Activated naive CD4-positive, alpha-beta T cell treated with anti-CD3 and anti-CD28 coated beads, Interleukin-2, amount 50 U/mL, for 24 hours (primary cell): ENCODE measurements around the gene GOLT1A.
"Not testable (repeated sequence)": the region's sequence is repeated elsewhere in the genome, so short reads cannot be mapped to it uniquely, and the experiment has no call there.

Source experiments
- H3K27ac Mint-ChIP-seq: one replicate; pipeline ENCODE4 v1.8.0; 2021; ENCODE audit warnings: mild to moderate bottlenecking, mixed read lengths
- H3K27me3 Mint-ChIP-seq: one replicate; pipeline ENCODE4 v1.8.0; 2021; ENCODE audit warnings: mixed read lengths
- H3K36me3 Mint-ChIP-seq: one replicate; pipeline ENCODE4 v1.8.0; 2021; ENCODE audit warnings: mixed read lengths
- H3K4me1 Mint-ChIP-seq: one replicate; pipeline ENCODE4 v1.8.0; 2021; ENCODE audit warnings: mixed read lengths
- H3K4me3 Mint-ChIP-seq: one replicate; pipeline ENCODE4 v1.8.0; 2021; ENCODE audit warnings: mild to moderate bottlenecking, mixed read lengths
- H3K9me3 Mint-ChIP-seq: one replicate; pipeline ENCODE4 v1.8.0; 2021; ENCODE audit warnings: mixed read lengths

GOLT1A gene

DNA sequence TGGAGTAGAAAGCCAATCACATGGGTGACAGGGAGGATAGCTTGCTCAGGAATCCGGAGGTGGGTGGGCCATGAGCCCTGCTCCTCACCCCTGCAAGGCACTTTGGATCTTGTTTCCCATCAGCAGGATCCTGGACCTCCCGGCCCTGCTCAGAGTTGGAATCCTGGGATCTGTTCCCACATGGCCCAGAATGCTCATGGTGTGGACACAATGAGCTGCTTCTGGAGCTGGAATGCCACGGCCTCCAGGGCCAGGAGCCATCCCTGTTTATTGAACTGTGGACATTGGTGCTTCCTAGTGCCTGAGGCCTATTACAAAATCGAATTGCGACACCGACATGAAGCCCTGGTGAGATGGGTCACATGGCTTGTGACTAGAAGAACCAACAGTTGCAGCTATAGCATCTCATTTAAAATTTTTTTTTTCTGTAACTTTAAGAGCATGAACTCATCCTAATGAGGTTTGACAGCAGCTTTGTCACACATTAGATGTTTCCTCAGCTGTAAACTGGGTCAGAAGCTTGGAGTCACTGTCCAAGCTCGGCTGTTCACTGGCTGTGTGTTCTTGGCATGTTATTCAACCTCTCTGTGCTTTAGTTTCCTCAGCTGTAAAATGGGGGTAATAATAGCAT, 40.4 kb upstream of the GOLT1A start:
- no peak overlapping the region for H3K27ac Mint-ChIP-seq
- no peaks in the 10 kb centered on the region for H3K27me3 Mint-ChIP-seq
- H3K4me1 Mint-ChIP-seq = no peaks in the 10 kb centered on the region
- no peaks in the 10 kb centered on the region for H3K36me3 Mint-ChIP-seq
- no peak overlapping the region for H3K4me3 Mint-ChIP-seq
- no peaks in the 10 kb centered on the region for H3K9me3 Mint-ChIP-seq

DNA sequence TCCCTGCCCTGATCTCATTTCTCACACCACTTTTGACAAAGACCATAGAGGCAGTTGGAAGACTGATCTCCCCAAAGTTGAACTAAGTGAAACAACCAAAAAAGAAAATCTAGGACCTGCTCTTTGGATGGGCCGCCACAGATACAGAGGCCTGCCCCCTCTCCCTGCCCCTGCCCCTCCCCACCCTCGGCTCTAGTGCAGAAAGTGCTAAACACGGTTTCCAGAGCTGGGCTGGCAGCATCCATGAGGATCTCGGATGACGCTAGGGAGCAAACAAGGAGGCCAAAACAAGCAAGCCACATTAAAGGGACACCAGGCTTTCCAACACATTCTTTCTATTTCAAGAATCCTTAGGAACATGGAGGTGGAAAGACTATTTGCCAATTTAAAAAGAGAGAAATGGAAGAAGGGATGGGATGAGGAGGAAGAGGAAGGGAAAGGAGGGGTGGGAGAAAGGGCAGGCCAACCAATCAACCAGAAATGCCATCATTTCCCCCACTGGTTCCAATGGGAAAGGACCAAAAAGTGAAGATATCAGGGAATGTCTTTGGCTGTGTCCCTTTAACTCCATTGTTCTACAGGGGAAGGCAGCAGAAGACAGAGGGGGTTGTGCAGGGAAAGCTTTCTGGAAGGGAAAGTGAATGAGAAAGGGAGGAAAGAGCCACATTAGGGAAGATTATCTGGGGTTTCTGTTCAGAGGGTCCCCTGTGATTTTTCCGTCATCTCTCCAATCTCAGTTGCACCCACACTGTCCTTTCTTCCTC, 38.3 kb upstream of the GOLT1A start:
- H3K4me3 Mint-ChIP-seq = no peak overlapping the region
- no peaks in the 10 kb centered on the region for H3K27me3 Mint-ChIP-seq

DNA sequence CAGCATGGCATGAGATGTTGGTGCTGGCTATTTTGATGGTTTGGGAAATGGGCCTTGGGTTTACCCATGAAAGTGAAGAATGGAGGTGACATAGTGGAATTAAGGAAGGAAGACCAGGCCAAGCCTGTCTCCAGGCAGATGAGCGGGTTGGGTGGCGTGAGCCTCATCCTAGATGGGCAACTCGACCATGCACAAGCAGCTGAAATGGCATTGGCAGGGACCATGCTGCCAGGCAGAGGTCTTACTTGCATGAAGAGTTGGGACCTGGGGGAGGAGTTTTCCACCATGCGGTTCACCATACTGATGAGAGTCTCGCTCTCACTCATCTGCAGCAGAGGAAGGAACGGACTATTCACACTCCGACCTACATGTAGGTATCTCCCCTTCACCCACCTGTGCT, 37.5 kb upstream of the GOLT1A start:
- Mint-ChIP-seq H3K27me3 (no peaks in the 10 kb centered on the region), H3K4me3 (no peak overlapping the region), H3K4me1 (no peaks in the 10 kb centered on the region), H3K9me3 (no peaks in the 10 kb centered on the region), H3K27ac (no peak overlapping the region), H3K36me3 (no peaks in the 10 kb centered on the region)

More for the DNA sequence above, 38.3 kb upstream of the GOLT1A start:
- no peak overlapping the region for H3K27ac Mint-ChIP-seq
- H3K4me1 Mint-ChIP-seq = no peaks in the 10 kb centered on the region
- no peaks in the 10 kb centered on the region for H3K9me3 Mint-ChIP-seq
- no peaks in the 10 kb centered on the region for H3K36me3 Mint-ChIP-seq

DNA sequence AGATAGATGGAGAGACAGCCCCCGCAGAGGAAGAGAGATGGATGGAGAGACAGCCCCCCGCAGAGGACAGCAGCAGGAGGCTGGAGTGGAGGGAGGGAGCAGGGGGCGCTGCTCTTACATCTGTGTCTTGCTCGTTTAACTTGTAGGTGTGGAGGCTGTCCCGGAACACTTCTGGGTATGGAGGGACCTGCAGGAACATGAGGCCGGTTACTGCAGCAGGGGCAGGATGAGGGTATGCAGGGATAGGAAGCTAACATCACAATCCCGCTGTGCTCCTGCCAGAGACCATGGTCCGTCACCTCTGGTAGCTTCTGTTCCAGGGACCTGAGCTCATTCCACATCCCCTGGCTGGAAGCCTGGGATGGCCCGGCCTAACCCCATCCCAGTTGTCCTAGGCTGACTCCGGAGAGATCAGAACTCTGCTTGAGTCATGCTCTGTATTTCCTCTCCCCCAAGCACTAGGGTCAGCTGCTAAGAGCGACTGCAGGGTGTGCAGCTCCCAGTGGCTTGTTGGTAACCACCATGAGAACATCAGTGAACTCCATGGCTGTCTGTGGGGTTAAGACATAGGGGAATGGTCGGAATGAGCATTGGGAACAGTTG, 36.7 kb upstream of the GOLT1A start:
- H3K4me3 Mint-ChIP-seq = no peak overlapping the region
- H3K27ac Mint-ChIP-seq = no peak overlapping the region
- no peaks in the 10 kb centered on the region for H3K36me3 Mint-ChIP-seq
- H3K9me3 Mint-ChIP-seq = no peaks in the 10 kb centered on the region
- H3K4me1 Mint-ChIP-seq = no peaks in the 10 kb centered on the region
- no peaks in the 10 kb centered on the region for H3K27me3 Mint-ChIP-seq

DNA sequence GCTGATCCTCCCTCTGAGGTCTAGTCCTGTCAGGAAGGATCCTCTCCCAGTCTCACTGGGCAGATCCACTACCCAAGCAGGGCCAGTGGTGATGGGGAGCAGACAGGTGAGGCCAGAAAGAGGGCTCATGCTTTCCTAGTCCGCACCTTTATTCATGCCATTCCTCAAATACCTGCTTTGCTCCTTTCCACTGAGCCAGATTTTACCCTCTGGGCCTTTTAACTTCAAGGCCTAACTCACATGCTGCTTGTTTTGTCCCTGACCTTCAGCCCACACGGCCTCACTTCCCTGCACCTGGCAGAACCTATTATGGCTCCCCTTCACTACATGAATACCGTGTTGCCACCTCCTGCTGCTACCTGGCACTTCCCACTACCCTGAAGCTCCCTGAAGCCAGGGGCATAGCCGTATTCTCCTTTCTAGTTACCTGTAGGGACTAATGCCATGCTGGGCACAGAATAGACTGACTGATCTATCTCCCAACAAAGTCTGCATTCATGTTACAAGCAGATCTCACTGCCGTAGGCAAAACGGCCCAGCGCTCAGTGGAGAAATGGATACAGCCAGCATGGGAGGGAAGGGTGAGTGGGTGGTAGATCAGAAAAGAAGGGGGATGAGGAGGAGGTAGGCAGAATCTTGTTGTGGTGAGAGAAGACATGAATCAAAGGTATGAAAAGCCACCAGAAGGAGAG, 36.1 kb upstream of the GOLT1A start:
- H3K27ac Mint-ChIP-seq = no peak overlapping the region
- no peaks in the 10 kb centered on the region for H3K27me3 Mint-ChIP-seq
- H3K4me1 Mint-ChIP-seq = no peaks in the 10 kb centered on the region
- H3K9me3 Mint-ChIP-seq = no peaks in the 10 kb centered on the region
- no peaks in the 10 kb centered on the region for H3K36me3 Mint-ChIP-seq
- H3K4me3 Mint-ChIP-seq = no peak overlapping the region

DNA sequence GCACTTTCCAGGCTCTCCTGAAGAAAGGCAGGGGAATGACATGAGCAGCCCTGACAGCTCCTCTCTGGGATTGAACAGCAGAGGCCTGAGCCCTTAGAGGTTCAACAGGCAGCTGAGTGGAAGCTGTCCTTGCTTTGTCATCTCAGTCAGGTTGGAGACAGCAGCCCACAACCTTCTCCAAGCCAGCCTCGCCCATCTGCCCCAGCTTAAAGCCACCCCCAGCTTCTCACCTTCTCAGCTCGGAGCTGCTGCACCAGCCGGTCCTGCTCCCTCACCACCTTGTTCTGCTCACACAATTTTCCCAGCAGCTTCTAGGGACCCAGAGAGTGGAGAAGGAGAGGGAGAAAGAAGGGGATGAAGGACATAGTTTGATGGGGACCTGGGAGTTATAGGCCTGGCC, 35.2 kb upstream of the GOLT1A start:
- no peaks in the 10 kb centered on the region for H3K36me3 Mint-ChIP-seq
- no peak overlapping the region for H3K27ac Mint-ChIP-seq
- H3K4me1 Mint-ChIP-seq = no peaks in the 10 kb centered on the region
- no peaks in the 10 kb centered on the region for H3K27me3 Mint-ChIP-seq
- no peaks in the 10 kb centered on the region for H3K9me3 Mint-ChIP-seq
- H3K4me3 Mint-ChIP-seq = no peak overlapping the region

DNA sequence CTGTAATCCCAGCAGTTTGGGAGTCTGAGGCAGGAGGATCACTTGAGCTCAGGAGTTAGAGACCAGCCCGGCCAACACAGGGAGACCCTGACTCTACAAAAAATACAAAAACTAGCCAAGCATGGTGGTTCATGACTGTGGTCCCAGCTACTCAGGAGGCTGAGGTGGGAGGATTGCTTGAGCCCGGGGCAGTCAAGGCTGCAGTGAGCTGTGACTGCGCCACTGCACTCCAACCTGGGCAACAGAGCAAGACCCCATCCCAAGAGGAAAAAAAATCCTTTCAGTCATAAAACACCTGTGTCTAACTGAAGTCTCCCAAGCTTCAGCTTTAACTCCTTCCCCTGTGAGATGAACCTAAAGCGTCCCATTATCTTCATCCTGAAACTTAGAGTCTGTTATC, 33.1 kb upstream of the GOLT1A start:
- no peaks in the 10 kb centered on the region for H3K4me1 Mint-ChIP-seq
- no peak overlapping the region for H3K4me3 Mint-ChIP-seq
- no peak overlapping the region for H3K27ac Mint-ChIP-seq
- no peaks in the 10 kb centered on the region for H3K36me3 Mint-ChIP-seq
- no peaks in the 10 kb centered on the region for H3K9me3 Mint-ChIP-seq
- H3K27me3 Mint-ChIP-seq = no peaks in the 10 kb centered on the region

DNA sequence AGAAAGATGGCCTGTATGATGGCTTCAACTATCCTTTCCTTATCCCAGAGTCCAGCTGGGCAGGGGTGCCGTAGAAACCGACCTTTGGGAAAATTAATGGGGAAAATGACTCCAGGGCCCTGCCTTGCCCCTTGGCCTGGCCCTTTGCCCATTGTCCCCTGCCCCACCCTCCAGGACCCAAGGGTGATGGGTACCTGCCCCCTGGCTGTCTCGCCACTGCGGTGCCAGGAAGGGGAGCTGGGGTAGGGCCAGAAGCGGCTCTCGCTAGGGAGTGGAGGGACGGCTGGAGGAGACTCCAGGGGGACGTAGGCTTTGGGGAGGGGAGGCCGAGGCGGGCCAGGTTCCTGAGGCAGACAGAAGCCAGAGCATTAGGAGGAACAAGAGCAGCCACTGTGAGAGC, 29.1 kb upstream of the GOLT1A start:
- H3K4me1 Mint-ChIP-seq = no peaks in the 10 kb centered on the region
- no peak overlapping the region for H3K27ac Mint-ChIP-seq
- no peaks in the 10 kb centered on the region for H3K27me3 Mint-ChIP-seq
- H3K36me3 Mint-ChIP-seq = peaks cover 2% of the 10 kb centered on the region
- H3K9me3 Mint-ChIP-seq = no peaks in the 10 kb centered on the region
- H3K4me3 Mint-ChIP-seq = no peak overlapping the region

DNA sequence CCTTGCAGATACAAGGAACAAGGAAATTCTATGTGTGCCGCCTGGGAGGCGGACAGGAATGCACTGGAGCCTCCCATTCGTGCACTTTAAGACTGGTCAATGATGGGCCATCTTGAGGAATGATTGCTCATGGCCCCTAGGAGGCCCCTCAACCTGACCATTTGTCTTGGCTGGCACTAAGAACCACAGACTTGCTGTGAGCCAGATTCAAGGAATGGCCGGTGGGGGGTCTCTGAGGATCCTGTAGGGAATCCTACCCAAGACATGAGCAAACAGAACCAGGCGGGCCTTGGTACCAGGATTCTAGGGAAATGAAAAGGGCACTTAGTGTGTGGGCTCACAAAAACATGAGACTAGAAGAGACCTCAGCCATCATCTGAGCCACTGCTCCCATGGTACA, 28.1 kb upstream of the GOLT1A start:
- Mint-ChIP-seq H3K4me3 (no peak overlapping the region), H3K27me3 (no peaks in the 10 kb centered on the region), H3K4me1 (no peaks in the 10 kb centered on the region), H3K36me3 (peaks cover 2% of the 10 kb centered on the region), H3K27ac (no peak overlapping the region), H3K9me3 (no peaks in the 10 kb centered on the region)

DNA sequence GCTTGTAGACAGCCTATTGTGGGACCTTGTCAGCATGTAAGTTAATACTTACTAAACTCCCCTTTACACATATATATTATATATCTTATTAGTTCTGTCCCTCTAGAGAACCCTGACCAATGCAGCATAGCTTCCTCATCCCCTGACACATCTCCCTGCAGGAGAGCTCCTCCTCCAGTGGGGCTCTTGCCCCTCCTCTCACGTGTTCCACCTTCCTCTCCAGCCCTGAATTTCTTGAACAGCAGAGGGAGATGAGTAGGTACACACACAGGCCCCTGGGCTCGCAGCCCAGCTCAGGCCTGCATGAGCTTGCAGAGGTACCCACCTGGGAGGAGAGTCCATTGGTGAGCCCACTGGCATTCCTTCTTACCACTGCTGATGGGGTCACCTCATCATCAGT, 27.3 kb upstream of the GOLT1A start:
- H3K27me3 Mint-ChIP-seq = no peaks in the 10 kb centered on the region
- no peak overlapping the region for H3K27ac Mint-ChIP-seq
- H3K4me3 Mint-ChIP-seq = no peak overlapping the region

DNA sequence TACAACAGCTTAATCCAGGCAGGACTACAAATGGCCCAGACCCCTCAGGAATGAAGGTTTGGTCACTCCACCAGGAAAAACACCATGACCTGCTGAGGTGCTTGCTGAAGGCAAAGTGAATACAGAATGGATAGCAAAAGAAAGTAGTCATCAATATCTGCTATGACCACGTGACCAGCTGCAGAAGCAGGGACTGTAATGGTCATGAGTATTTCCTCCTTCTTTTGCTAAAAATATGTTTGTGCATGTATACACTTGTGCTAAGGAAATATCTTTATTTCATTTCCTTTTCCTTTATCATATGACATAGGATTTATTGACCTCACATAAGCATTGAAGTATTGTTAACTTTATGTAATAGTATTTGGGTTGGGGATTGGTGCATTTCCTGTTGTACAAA, 26.4 kb upstream of the GOLT1A start:
- Mint-ChIP-seq H3K36me3 (peaks cover 2% of the 10 kb centered on the region), H3K27me3 (no peaks in the 10 kb centered on the region), H3K4me3 (no peak overlapping the region), H3K9me3 (no peaks in the 10 kb centered on the region), H3K27ac (no peak overlapping the region), H3K4me1 (no peaks in the 10 kb centered on the region)

More for the DNA sequence above, 27.3 kb upstream of the GOLT1A start:
- peaks cover 2% of the 10 kb centered on the region for H3K36me3 Mint-ChIP-seq
- H3K9me3 Mint-ChIP-seq = no peaks in the 10 kb centered on the region
- H3K4me1 Mint-ChIP-seq = no peaks in the 10 kb centered on the region

DNA sequence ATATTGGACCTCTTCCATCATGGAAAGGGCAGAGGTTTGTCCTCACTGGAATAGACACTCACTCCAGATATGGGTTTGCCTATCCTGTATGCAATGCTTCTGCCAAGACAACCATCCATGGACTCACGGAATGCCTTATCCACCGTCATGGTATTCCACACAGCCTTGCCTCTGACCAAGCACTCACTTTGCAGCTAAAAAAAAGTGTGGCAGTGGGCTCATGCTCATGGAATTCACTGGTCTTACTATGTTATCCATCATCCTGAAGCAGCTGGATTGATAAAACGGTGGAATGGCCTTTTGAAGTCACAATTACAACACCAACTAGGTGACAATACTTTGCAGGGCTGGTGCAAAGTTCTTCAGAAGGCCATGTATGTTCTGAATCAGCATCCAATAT, 25.6 kb upstream of the GOLT1A start:
- H3K27me3 Mint-ChIP-seq, H3K4me3 Mint-ChIP-seq, H3K4me1 Mint-ChIP-seq, H3K27ac Mint-ChIP-seq, H3K36me3 Mint-ChIP-seq, H3K9me3 Mint-ChIP-seq: not testable (repeated sequence)

DNA sequence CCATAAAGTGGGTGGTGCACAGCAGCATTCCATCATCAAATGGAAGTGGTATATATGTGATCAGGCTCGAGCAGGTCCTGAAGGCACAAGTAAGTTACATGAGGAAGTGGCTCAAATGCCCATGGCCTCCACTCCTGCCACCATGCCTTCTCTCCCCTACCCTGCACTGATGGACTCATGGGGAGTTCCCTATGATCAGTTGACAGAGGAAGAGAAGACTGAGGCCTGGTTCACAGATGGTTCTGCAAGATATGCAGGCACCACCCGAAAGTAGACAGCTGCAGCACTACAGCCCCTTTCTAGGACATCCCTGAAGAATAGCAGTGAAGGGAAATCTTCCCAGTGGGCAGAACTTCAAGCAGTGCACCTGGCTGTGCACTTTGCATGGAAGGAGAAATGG, 24.7 kb upstream of the GOLT1A start:
- H3K4me1 Mint-ChIP-seq, H3K9me3 Mint-ChIP-seq, H3K36me3 Mint-ChIP-seq, H3K27ac Mint-ChIP-seq, H3K27me3 Mint-ChIP-seq, H3K4me3 Mint-ChIP-seq: not testable (repeated sequence)

DNA sequence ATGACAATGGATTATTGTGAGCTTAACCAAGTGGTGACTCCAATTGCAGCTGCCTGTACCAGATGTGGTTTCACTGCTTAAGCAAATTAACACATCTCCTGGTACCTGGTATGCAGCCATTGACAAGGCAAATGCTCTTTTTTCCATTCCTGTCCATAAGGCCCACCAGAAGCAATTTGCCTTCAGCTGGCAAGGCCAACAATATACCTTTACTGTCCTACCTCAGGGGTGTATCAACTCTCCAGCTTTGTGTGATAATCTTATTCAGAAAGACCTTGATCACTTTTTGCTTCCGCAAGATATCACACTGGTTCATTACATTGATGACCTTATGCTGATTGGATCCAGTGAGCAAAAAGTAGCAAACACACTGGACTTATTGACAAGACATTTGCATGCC, 23.7 kb upstream of the GOLT1A start:
- not testable (repeated sequence) for H3K4me1 Mint-ChIP-seq, H3K4me3 Mint-ChIP-seq, H3K9me3 Mint-ChIP-seq, H3K27me3 Mint-ChIP-seq, H3K36me3 Mint-ChIP-seq, H3K27ac Mint-ChIP-seq

DNA sequence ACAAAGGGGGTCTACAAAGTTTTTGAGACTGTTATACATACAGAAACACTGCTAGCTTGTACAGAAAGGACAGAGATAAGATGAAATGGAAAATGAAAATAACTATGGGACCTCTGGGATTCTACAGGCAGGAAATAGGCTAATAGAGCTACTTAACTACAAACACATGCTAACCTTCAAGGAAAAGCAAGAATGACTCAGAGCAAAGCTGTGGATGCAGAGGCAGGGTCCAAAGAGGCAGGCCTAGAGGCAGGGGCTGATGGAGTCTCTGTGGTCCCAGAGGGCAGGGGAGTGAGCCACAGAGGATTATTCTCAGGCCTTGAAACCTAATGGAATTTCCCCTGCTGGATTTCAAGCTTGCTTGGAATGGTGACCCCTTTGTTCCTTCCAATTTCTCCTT, 18.7 kb upstream of the GOLT1A start:
- Mint-ChIP-seq H3K27me3 (no peaks in the 10 kb centered on the region), H3K36me3 (peaks cover 6% of the 10 kb centered on the region), H3K4me1 (no peaks in the 10 kb centered on the region), H3K4me3 (no peak overlapping the region), H3K27ac (no peak overlapping the region), H3K9me3 (no peaks in the 10 kb centered on the region)

DNA sequence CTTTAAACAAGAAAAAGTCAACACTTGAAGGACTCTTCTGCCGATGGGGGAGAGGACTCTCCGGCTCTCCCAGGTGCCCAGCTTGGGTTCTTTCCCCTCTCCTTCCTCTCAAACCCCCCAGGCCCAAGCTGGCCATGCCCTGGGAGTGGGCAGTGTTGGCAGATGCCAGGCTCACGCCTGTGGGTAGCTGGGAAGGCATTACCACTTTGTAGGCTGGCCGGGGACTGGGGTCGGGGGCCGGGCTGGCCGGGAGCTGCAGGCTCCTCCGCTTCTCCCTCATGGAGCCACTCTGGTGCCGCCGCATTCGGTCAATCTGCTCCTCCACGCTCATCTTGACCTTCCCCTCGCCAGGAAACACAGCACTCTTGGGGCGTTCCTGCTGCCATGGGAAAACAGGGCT, 16.4 kb upstream of the GOLT1A start:
- Mint-ChIP-seq H3K4me1 (no peaks in the 10 kb centered on the region), H3K27me3 (no peaks in the 10 kb centered on the region), H3K27ac (no peak overlapping the region), H3K9me3 (no peaks in the 10 kb centered on the region), H3K4me3 (no peak overlapping the region), H3K36me3 (peaks cover 6% of the 10 kb centered on the region)
